A673 (cell line): Measurements from ENCODE around the gene FAM72D. TPM values are rescaled to one million over a fixed set of nuclear protein-coding genes. Genes with fewer than 3 reads are reported as not detected.
"Not testable (repeated sequence)": the region's sequence is repeated elsewhere in the genome, so short reads cannot be mapped to it uniquely, and the experiment has no call there.

ENCODE experiments used
- BruUV-seq: library from RNA; stranded (reverse); fragments of 400-500 nt; replicated peaks from 2 replicates; lab custom pipeline; 2021; lab: Mats Ljungman, UMichigan
- CTCF ChIA-PET: fragments of 300-600 bp; sonication (Branson Sonifier 250); formaldehyde crosslinking; loops from one replicate; lab custom pipeline; 2022; ENCODE audit warnings: antibody characterized with exemption; lab: Charles Lee
- POLR2A ChIA-PET: fragments of 300-600 bp; sonication (Branson Sonifier 250); formaldehyde crosslinking; loops from one replicate; lab custom pipeline; 2022; ENCODE audit warnings: antibody characterized with exemption; ENCODE audit not compliant: low non-redundant PET; lab: Charles Lee
- DNase-seq: peaks from one replicate; pipeline ENCODE4 v3.0.0-alpha.2; 2015; ENCODE audit warnings: low spot score
- H3K27ac ChIP-seq: fragments of 200-600 bp; sonication (generic); 2 replicates; pipeline ENCODE4 v1.5.1; 2016; ENCODE audit warnings: mixed run types, low read depth, mild to moderate bottlenecking, mixed read lengths, antibody characterized with exemption, low read length; ENCODE audit not compliant: poor library complexity, severe bottlenecking
- H3K27me3 ChIP-seq: fragments of 200-600 bp; sonication (generic); replicated peaks from 2 replicates; pipeline ENCODE4 v1.6.1; 2017; ENCODE audit warnings: mixed run types, low read depth, mild to moderate bottlenecking, mixed read lengths, antibody characterized with exemption, low read length; ENCODE audit not compliant: insufficient read depth, poor library complexity
- H3K36me3 ChIP-seq: fragments of 200-600 bp; sonication (generic); 2 replicates; pipeline ENCODE4 v1.6.1; 2016; ENCODE audit warnings: mixed run types, mild to moderate bottlenecking, mixed read lengths, antibody characterized with exemption, low read length; ENCODE audit not compliant: insufficient read depth, poor library complexity, severe bottlenecking
- H3K4me1 ChIP-seq: fragments of 200-600 bp; sonication (generic); 2 replicates; pipeline ENCODE4 v1.6.1; 2017; ENCODE audit warnings: mixed run types, mild to moderate bottlenecking, mixed read lengths, antibody characterized with exemption, low read length; ENCODE audit not compliant: insufficient read depth, poor library complexity, severe bottlenecking
- H3K4me3 ChIP-seq: fragments of 200-600 bp; sonication (generic); 2 replicates; pipeline ENCODE4 v1.5.1; 2016; ENCODE audit warnings: low read depth, mixed run types, mild to moderate bottlenecking, mixed read lengths, low read length; ENCODE audit not compliant: poor library complexity, severe bottlenecking
- H3K9me3 ChIP-seq: fragments of 200-600 bp; sonication (generic); 2 replicates; pipeline ENCODE4 v1.6.1; 2016; ENCODE audit warnings: mixed run types, low read depth, mild to moderate bottlenecking, mixed read lengths, antibody characterized with exemption, low read length; ENCODE audit not compliant: poor library complexity, severe bottlenecking
- intact Hi-C: fragments of 100-400 bp; cut with micrococcal nuclease; formaldehyde crosslinking; loops from one replicate; pipeline ENCODE4 v1.10.0; 2022; ENCODE audit not compliant: unreplicated experiment
- total RNA-seq: library from RNA; stranded (reverse); gene quantifications from 2 replicates; pipeline ENCODE4 v1.2.3, GENCODE V29; 2021

Gene FAM72D
- total RNA-seq, 1 experiment from 2014 or later, result 8.6 TPM

GRCh38 chr1:145058184-145058583, 37.6 kb upstream of the FAM72D start:
- POLR2A ChIA-PET, intact Hi-C loops: not testable (repeated sequence)

GRCh38 chr1:145063285-145063684, 32.5 kb upstream of the FAM72D start:
- CTCF ChIA-PET, H3K9me3 ChIP-seq, H3K27ac ChIP-seq, H3K4me3 ChIP-seq, H3K36me3 ChIP-seq, intact Hi-C loops, H3K4me1 ChIP-seq, DNase-seq, H3K27me3 ChIP-seq, POLR2A ChIA-PET, BruUV-seq: not testable (repeated sequence)

More at GRCh38 chr1:145058184-145058583, 37.6 kb upstream of the FAM72D start:
- H3K9me3 ChIP-seq, H3K4me1 ChIP-seq, H3K27me3 ChIP-seq, DNase-seq, H3K36me3 ChIP-seq, H3K27ac ChIP-seq, CTCF ChIA-PET, BruUV-seq, H3K4me3 ChIP-seq: not testable (repeated sequence)

- H3K4me3 ChIP-seq, H3K9me3 ChIP-seq, H3K27ac ChIP-seq, H3K36me3 ChIP-seq, POLR2A ChIA-PET, intact Hi-C loops, CTCF ChIA-PET, H3K27me3 ChIP-seq, BruUV-seq, H3K4me1 ChIP-seq, DNase-seq: not testable (repeated sequence)
Observed at GRCh38 chr1:145063941-145064648, 31.7 kb upstream of the FAM72D start.

DNA sequence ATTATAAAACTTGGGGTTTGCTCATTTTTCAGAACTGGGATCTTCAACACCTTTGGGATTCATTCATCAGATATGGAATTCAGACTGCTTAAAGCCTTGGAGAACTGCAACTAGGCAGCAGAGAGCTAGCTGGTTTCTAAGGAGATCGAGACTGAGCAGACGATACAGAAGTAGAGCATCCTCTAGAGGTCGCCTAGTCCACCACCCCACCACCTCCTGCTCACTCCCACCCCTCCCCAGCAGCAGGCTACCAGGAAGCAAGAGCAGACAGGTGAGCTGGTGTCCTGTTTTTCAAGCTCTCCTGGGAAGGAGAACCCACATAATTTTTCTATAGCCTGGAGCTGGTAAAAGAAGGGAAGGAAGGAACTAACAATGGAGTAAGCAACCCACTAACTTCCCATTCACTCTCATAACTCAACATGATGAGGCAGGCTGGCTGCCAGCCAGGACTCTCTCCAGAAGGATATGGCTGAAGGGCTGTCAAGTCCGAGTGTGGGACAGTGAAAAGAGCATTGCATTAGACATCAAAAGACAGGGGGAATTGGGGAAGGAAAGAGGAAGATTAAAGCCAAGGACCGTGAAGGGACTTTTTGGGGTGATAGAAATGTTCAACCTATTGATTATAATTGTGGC, 30.5 kb upstream of the FAM72D start:
- H3K9me3 ChIP-seq, BruUV-seq, H3K27me3 ChIP-seq, intact Hi-C loops, H3K36me3 ChIP-seq, POLR2A ChIA-PET, H3K27ac ChIP-seq, H3K4me1 ChIP-seq, CTCF ChIA-PET, H3K4me3 ChIP-seq, DNase-seq: not testable (repeated sequence)

- H3K27me3 ChIP-seq, CTCF ChIA-PET, H3K27ac ChIP-seq, H3K9me3 ChIP-seq, H3K4me3 ChIP-seq, H3K4me1 ChIP-seq, DNase-seq, BruUV-seq, intact Hi-C loops, H3K36me3 ChIP-seq, POLR2A ChIA-PET: not testable (repeated sequence)
Observed at GRCh38 chr1:145066486-145066885, 29.3 kb upstream of the FAM72D start.

DNA sequence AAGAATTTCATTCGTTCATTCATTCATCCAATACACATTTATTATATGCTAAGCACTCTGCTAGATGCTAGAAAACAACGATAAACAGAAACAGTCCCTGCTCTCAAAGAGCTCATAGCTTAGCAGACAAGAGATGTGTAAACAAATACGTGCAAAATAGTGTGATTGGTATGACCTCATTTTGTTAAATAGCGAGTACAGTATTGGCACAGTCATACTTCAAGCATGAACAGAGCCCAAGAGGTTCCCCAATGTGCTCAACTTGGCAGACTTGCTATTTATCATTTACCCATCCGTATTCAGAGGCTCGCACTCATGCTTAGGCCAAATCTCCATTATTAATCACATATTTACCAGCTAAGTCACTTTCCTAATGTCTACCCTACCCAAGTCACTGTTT, 24.2 kb upstream of the FAM72D start:
- POLR2A ChIA-PET, H3K4me3 ChIP-seq, H3K27me3 ChIP-seq, H3K36me3 ChIP-seq, H3K4me1 ChIP-seq, BruUV-seq, intact Hi-C loops, DNase-seq, H3K9me3 ChIP-seq, CTCF ChIA-PET, H3K27ac ChIP-seq: not testable (repeated sequence)

DNA sequence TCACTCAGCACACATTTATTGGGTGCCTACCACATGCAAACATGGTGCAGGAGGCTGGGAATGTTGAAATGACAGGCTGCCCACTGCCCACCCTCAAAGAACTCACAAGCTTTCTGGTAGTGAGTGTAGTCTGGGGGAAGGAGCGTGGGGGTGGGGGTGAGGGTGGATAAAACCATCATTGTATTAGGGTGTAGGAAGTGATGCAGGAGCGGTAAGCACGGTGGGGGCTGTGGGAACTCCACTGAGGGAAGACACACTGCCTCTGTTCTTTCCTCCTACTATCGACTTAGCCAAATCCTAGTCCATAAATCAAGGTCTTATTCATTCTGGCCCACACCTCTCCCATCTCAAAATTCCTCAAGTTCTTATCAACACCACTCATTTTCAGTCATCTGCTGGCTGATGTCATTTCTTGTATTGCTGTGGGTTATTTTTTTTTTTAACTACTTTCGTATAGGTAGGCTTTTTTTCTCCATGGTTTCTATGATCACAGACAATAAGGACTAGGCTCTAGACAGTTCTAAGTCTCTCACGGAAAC, 21.7 kb upstream of the FAM72D start:
- H3K27me3 ChIP-seq, H3K4me3 ChIP-seq, POLR2A ChIA-PET, H3K9me3 ChIP-seq, CTCF ChIA-PET, BruUV-seq, DNase-seq, H3K27ac ChIP-seq, H3K36me3 ChIP-seq, H3K4me1 ChIP-seq, intact Hi-C loops: not testable (repeated sequence)
